ENCODE data around the gene PLEKHN1.

The PLEKHN1 gene

GRCh38 chr1:966135-966703 lies at the start of gene PLEKHN1:
Gene PLEKHN1, plus strand, starts transcription at chr1:966482. Its CDS starts 50 bp downstream, at chr1:966532.
- DNase-seq = no peak

- DNase-seq = no peak
These were observed 49.2 kb upstream of the PLEKHN1 start for GRCh38 chr1:917076-917459.

GRCh38 chr1:917466-918091 lies 48.7 kb upstream of the PLEKHN1 start:
- no peak for DNase-seq

GRCh38 chr1:918353-918752 lies 47.9 kb upstream of the PLEKHN1 start:
- DNase-seq = no peak

- no peak for DNase-seq
These were observed 47.4 kb upstream of the PLEKHN1 start for GRCh38 chr1:918843-919242.

- DNase-seq = no peak
These were observed 46.9 kb upstream of the PLEKHN1 start for GRCh38 chr1:919271-919872.

GRCh38 chr1:920010-920409 lies 46.3 kb upstream of the PLEKHN1 start:
- DNase-seq = no peak

- no peak for DNase-seq
These were observed 45.8 kb upstream of the PLEKHN1 start for GRCh38 chr1:920521-920920.

GRCh38 chr1:921011-921837 lies 45.1 kb upstream of the PLEKHN1 start:
- DNase-seq = no peak

- DNase-seq = peak; percentile 34
These were observed 42.9 kb upstream of the PLEKHN1 start, which contains the start of gene SAMD11 for GRCh38 chr1:923131-923990. Gene SAMD11, plus strand, starts transcription at chr1:923923. Its CDS starts 509 bp downstream, at chr1:924432.

- DNase-seq = no peak
These were observed 42.2 kb upstream of the PLEKHN1 start for GRCh38 chr1:923991-924655.

- no peak for DNase-seq
These were observed 41.4 kb upstream of the PLEKHN1 start for GRCh38 chr1:924656-925560.

- no peak for DNase-seq
These were observed 40.5 kb upstream of the PLEKHN1 start for GRCh38 chr1:925561-926421.

- DNase-seq = no peak
These were observed 39.0 kb upstream of the PLEKHN1 start for GRCh38 chr1:927234-927633.

GRCh38 chr1:927748-928147 lies 38.5 kb upstream of the PLEKHN1 start:
- DNase-seq = no peak

GRCh38 chr1:928825-929661 lies 37.2 kb upstream of the PLEKHN1 start:
- no peak for DNase-seq

- DNase-seq = no peak
These were observed 36.3 kb upstream of the PLEKHN1 start for GRCh38 chr1:929712-930632.

- no peak for DNase-seq
These were observed 35.6 kb upstream of the PLEKHN1 start for GRCh38 chr1:930633-931138.

All from GOT3 (cell line).